Liver (tissue), 9 donors: Measurements from ENCODE around the gene TECTB. TPM values are rescaled to one million over a fixed set of nuclear protein-coding genes. Genes with fewer than 3 reads are reported as not detected.
A peak's percentile ranks its signal among the peaks of the same experiment; 100 is the strongest.

ENCODE experiments used
- DNase-seq: peaks from one replicate; pipeline ENCODE4 v3.0.0-alpha.2; 2017; ENCODE audit warnings: low spot score
- H3K27ac ChIP-seq, 2 donors: one replicate each; pipeline ENCODE4 v1.7.0; 2013; ENCODE audit warnings: inconsistent platforms in 2 of 2, low read length in 2 of 2, control low read depth in 1 of 2, low read depth in 1 of 2, mild to moderate bottlenecking in 1 of 2
- H3K27me3 ChIP-seq, 4 donors: one replicate each; pipeline versions ENCODE4 v1.6.1 to v1.7.0; 2013; ENCODE audit warnings: low read length in 3 of 4, inconsistent platforms in 1 of 4, mild to moderate bottlenecking in 1 of 4, moderate library complexity in 1 of 4; ENCODE audit not compliant: control insufficient read depth in 4 of 4, insufficient read depth in 4 of 4
- H3K36me3 ChIP-seq, 4 donors: one replicate each; pipeline versions ENCODE4 v1.6.1 to v1.7.0; 2013; ENCODE audit warnings: low read length in 3 of 4, mild to moderate bottlenecking in 3 of 4, low read depth in 1 of 4, moderate library complexity in 1 of 4; ENCODE audit not compliant: control insufficient read depth in 4 of 4, insufficient read depth in 3 of 4
- H3K4me1 ChIP-seq, 4 donors: one replicate each; pipeline versions ENCODE4 v1.6.1 to v1.7.0; 2013; ENCODE audit warnings: low read length in 3 of 4, mild to moderate bottlenecking in 3 of 4, moderate library complexity in 1 of 4; ENCODE audit not compliant: control insufficient read depth in 4 of 4, insufficient read depth in 4 of 4
- H3K4me3 ChIP-seq, 3 donors: one replicate each; pipeline versions ENCODE4 v1.6.1 to v1.7.0; 2013; ENCODE audit warnings: low read length in 3 of 3, control low read depth in 1 of 3, low read depth in 1 of 3, mild to moderate bottlenecking in 1 of 3
- H3K9ac ChIP-seq, 2 donors: one replicate each; pipeline ENCODE4 v1.7.0; 2013; ENCODE audit warnings: low read length in 2 of 2, mild to moderate bottlenecking in 2 of 2, moderate library complexity in 2 of 2, control low read depth in 1 of 2, low read depth in 1 of 2
- H3K9me3 ChIP-seq, 4 donors: one replicate each; pipeline versions ENCODE4 v1.6.1 to v1.7.0; 2013; ENCODE audit warnings: low read length in 3 of 4; ENCODE audit not compliant: control insufficient read depth in 4 of 4
- EGR1 ChIP-seq, 2 donors: IDR thresholded peaks; 2 replicates each; pipeline ENCODE4 v1.6.1; 2016 to 2018; ENCODE audit warnings: antibody characterized with exemption in 2 of 2, low read depth in 2 of 2
- FOXA1 ChIP-seq: IDR thresholded peaks from 2 replicates; pipeline ENCODE4 v1.6.1; 2016; ENCODE audit warnings: antibody characterized with exemption
- FOXA2 ChIP-seq: IDR thresholded peaks from 2 replicates; pipeline ENCODE4 v1.6.1; 2016; ENCODE audit warnings: antibody characterized with exemption
- GABPA ChIP-seq, 2 donors: IDR thresholded peaks in 1 of 2; conservative IDR thresholded peaks in 1 of 2; 2 replicates each; pipeline ENCODE4 v1.6.1; 2016; ENCODE audit warnings: antibody characterized with exemption in 2 of 2, mild to moderate bottlenecking in 1 of 2, moderate library complexity in 1 of 2
- HNF4A ChIP-seq, 2 donors: conservative IDR thresholded peaks; 2 replicates each; pipeline ENCODE4 v1.6.1; 2016; ENCODE audit warnings: antibody characterized with exemption in 2 of 2, mild to moderate bottlenecking in 2 of 2
- HNF4G ChIP-seq: IDR thresholded peaks from 2 replicates; pipeline ENCODE4 v1.6.1; 2016; ENCODE audit warnings: antibody characterized with exemption
- JUND ChIP-seq, 2 donors: IDR thresholded peaks; 2 replicates each; pipeline ENCODE4 v1.6.1; 2016; ENCODE audit warnings: antibody characterized with exemption in 2 of 2
- RAD21 ChIP-seq, 2 donors: IDR thresholded peaks; 2 replicates each; pipeline ENCODE4 v1.6.1; 2016; ENCODE audit warnings: antibody characterized with exemption in 2 of 2, mild to moderate bottlenecking in 2 of 2
- RXRA ChIP-seq, 2 donors: IDR thresholded peaks; 2 replicates each; pipeline ENCODE4 v1.6.1; 2017 to 2018; ENCODE audit warnings: antibody characterized with exemption in 2 of 2, mild to moderate bottlenecking in 1 of 2
- SP1 ChIP-seq: IDR thresholded peaks from 2 replicates; pipeline ENCODE4 v1.6.1; 2018; ENCODE audit warnings: antibody characterized with exemption, mild to moderate bottlenecking
- TAF1 ChIP-seq: conservative IDR thresholded peaks from 2 replicates; pipeline ENCODE4 v1.6.1; 2016; ENCODE audit warnings: antibody characterized with exemption, mild to moderate bottlenecking
- YY1 ChIP-seq: IDR thresholded peaks from 2 replicates; pipeline ENCODE4 v1.6.1; 2016; ENCODE audit warnings: antibody characterized with exemption, mild to moderate bottlenecking
- WGBS: extraction: QIAGEN DNeasy Blood & Tissue Kit; methylation state at CpG from one replicate; pipeline ENCODE4 v1.1.7; 2013; 5-methylcytosine and 5-hydroxymethylcytosine counted together
- polyA plus RNA-seq, 2 donors: library from polyadenylated mRNA; stranded (reverse) in 1 of 2; unstranded in 1 of 2; fragments of 200-250 nt in 1 of 2; fragments of >200 nt in 1 of 2; fragmentation: Nextera tagmentation in 1 of 2; extraction: Ambion mirVana in 1 of 2; gene quantifications; one replicate each; pipeline versions ENCODE4 v1.2.1 to v1.2.3, GENCODE V29; 2013 to 2015
- total RNA-seq, 2 donors: library from RNA; depleted of rRNA; stranded (reverse); fragments of >200 nt; gene quantifications; one replicate each; pipeline ENCODE4 v1.2.3, GENCODE V29; 2014
- TF ChIP-seq, protein P1 (sequence below): IDR thresholded peaks from 2 replicates; pipeline ENCODE4 v1.6.1; 2016; ENCODE audit warnings: antibody characterized with exemption, mild to moderate bottlenecking
- TF ChIP-seq, protein P2 (sequence below): IDR thresholded peaks from 2 replicates; pipeline ENCODE4 v1.6.1; 2016; ENCODE audit warnings: antibody characterized with exemption
- TF ChIP-seq, protein P3 (sequence below): IDR thresholded peaks from 2 replicates; pipeline ENCODE4 v1.6.1; 2016; ENCODE audit warnings: antibody characterized with exemption
- TF ChIP-seq, protein P4 (sequence below): IDR thresholded peaks from 2 replicates; pipeline ENCODE4 v1.6.1; 2016; ENCODE audit warnings: antibody characterized with exemption
- TF ChIP-seq, protein P5 (sequence below): fragments of 150-350 bp; IDR thresholded peaks from 2 replicates; pipeline ENCODE4 v1.5.1; 2017; ENCODE audit warnings: improper control_type of control experiment, low read depth, low read length; ENCODE audit not compliant: missing input control
- donor health status: healthy.
- donor health status: healthy.
- donor health status: healthy.
- donor health status: healthy.
- donor health status: healthy.

Gene TECTB
- total and polyA plus RNA-seq, 4 donors = 0.05 to 0.44 (median 0.08) TPM

DNA sequence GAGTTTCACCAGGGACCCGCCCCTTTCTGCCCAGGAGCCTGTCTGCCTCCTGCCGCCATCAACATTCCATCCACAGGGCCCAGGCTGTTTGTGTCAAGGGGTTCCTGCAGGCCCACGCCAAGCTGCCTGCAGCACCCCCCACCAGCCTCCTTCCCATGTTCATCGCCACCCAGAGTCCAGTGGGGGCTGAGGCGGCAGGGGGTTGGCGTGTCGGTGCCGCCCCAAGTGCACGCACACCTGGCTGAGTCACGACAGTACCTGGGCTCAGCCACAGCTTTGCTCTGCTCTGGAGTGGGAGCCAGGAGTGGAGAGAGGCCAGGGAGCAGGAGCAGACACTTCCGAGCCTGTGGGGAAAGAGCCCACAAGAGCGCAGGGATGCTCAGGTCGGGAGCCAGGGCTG lies 42.8 kb upstream of the TECTB start:
- DNase-seq = no peak
- no peak overlapping the region for H3K9ac ChIP-seq
- no peaks in the 10 kb centered on the region for H3K36me3 ChIP-seq
- TF ChIP-seq YY1 (no peak), FOXA2 (no peak), EGR1 (IDR thresholded peaks at IDR 0.05; ENCODE audit: low read depth in 2 of 2) (no peak)
- WGBS = 97% methylated on average over 13 of the region's 13 CpGs
- peaks cover 0 to 9% (median 3%) of the 10 kb centered on the region in 4 donors for H3K9me3 ChIP-seq
- no peaks in the 10 kb centered on the region for H3K27me3 ChIP-seq
- H3K4me1 ChIP-seq = peaks cover 1 to 37% (median 11%) of the 10 kb centered on the region in 4 donors
- no peak overlapping the region for H3K27ac ChIP-seq
- no peak overlapping the region for H3K4me3 ChIP-seq

DNA sequence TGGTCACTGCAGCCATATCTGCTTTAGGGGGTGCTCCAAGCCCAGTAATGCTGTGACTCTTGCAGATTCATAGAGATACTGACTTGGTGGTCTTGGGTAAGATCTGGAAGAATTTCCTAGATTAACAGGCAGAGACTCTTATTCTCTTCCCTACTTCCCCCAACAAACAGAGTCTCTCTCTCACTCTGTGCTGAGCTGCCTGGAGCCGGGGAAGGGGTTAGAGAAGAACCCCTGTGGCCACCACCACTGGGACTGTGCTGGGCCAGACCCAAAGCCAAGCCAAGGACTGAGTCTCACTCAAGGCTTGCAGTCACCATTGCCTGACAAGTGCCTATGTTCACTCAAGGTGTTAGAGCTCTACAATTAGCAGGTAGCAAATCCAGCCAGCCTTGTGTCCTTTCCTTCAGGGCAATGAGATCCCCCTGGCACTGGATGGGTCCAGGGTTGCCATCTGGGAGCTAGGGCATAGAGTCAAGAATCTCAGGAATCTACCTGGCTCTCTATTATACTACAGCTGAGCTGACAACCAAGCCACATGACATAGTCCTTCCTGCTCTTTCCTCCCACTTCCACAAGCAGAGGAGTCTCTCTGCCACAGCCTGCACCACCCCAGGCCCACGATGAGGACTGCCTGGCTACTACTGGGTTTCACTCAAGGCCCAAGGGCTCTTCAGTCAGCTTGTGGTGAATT lies 41.4 kb upstream of the TECTB start:
- Histone ChIP-seq H3K36me3 (no peaks in the 10 kb centered on the region), H3K27ac (no peak overlapping the region), H3K4me3 (no peak overlapping the region), H3K4me1 (peaks cover 1 to 42% (median 11%) of the 10 kb centered on the region in 4 donors), H3K27me3 (no peaks in the 10 kb centered on the region), H3K9me3 (peaks cover 0 to 9% (median 3%) of the 10 kb centered on the region in 4 donors), H3K9ac (no peak overlapping the region)
- 84% methylated on average over 2 of the region's 2 CpGs for WGBS
- no peak for TF ChIP-seq YY1
- TF ChIP-seq, protein P1, sequence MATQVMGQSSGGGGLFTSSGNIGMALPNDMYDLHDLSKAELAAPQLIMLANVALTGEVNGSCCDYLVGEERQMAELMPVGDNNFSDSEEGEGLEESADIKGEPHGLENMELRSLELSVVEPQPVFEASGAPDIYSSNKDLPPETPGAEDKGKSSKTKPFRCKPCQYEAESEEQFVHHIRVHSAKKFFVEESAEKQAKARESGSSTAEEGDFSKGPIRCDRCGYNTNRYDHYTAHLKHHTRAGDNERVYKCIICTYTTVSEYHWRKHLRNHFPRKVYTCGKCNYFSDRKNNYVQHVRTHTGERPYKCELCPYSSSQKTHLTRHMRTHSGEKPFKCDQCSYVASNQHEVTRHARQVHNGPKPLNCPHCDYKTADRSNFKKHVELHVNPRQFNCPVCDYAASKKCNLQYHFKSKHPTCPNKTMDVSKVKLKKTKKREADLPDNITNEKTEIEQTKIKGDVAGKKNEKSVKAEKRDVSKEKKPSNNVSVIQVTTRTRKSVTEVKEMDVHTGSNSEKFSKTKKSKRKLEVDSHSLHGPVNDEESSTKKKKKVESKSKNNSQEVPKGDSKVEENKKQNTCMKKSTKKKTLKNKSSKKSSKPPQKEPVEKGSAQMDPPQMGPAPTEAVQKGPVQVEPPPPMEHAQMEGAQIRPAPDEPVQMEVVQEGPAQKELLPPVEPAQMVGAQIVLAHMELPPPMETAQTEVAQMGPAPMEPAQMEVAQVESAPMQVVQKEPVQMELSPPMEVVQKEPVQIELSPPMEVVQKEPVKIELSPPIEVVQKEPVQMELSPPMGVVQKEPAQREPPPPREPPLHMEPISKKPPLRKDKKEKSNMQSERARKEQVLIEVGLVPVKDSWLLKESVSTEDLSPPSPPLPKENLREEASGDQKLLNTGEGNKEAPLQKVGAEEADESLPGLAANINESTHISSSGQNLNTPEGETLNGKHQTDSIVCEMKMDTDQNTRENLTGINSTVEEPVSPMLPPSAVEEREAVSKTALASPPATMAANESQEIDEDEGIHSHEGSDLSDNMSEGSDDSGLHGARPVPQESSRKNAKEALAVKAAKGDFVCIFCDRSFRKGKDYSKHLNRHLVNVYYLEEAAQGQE = no peak
- TF ChIP-seq RXRA (IDR thresholded peaks at IDR 0.05) = no peak
- TF ChIP-seq, protein P2, sequence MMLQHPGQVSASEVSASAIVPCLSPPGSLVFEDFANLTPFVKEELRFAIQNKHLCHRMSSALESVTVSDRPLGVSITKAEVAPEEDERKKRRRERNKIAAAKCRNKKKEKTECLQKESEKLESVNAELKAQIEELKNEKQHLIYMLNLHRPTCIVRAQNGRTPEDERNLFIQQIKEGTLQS = no peak
- no peak for TF ChIP-seq HNF4A (conservative IDR thresholded peaks at IDR 0.05)
- TF ChIP-seq, protein P3, sequence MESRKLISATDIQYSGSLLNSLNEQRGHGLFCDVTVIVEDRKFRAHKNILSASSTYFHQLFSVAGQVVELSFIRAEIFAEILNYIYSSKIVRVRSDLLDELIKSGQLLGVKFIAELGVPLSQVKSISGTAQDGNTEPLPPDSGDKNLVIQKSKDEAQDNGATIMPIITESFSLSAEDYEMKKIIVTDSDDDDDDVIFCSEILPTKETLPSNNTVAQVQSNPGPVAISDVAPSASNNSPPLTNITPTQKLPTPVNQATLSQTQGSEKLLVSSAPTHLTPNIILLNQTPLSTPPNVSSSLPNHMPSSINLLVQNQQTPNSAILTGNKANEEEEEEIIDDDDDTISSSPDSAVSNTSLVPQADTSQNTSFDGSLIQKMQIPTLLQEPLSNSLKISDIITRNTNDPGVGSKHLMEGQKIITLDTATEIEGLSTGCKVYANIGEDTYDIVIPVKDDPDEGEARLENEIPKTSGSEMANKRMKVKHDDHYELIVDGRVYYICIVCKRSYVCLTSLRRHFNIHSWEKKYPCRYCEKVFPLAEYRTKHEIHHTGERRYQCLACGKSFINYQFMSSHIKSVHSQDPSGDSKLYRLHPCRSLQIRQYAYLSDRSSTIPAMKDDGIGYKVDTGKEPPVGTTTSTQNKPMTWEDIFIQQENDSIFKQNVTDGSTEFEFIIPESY = no peak
- no peak for TF ChIP-seq RAD21 (IDR thresholded peaks at IDR 0.05)
- TF ChIP-seq FOXA2 = no peak
- DNase-seq = no peak

DNA sequence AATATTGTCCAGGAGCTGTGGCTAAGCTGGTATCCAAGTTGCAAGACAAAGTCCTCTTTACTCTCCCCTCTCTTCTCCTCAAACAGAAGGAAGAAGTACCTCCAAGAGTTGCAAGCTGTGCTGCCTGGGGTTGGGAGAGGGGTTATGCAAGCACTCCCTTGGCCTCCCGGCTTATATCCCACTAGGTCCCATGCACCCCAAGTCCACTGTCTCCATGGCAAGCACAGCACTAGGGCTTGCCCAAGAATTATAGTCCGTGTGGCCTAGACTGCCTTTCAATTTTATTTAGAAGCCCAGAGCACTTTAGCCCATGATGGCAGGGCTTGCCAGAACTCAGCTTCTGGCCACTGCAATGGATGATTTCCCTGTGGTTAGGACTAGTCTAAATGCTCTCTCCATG lies 40.4 kb upstream of the TECTB start:
- 73% methylated on average over 2 of the region's 2 CpGs for WGBS
- no peak for DNase-seq
- no peak overlapping the region for H3K9ac ChIP-seq
- H3K9me3 ChIP-seq = peaks cover 0 to 9% (median 3%) of the 10 kb centered on the region in 4 donors
- no peaks in the 10 kb centered on the region for H3K27me3 ChIP-seq
- no peaks in the 10 kb centered on the region for H3K36me3 ChIP-seq
- peak overlapping the region; percentile 63 to 67 for H3K27ac ChIP-seq
- H3K4me1 ChIP-seq = peaks cover 1 to 42% (median 11%) of the 10 kb centered on the region in 4 donors
- no peak overlapping the region for H3K4me3 ChIP-seq
- TF ChIP-seq, protein P4, sequence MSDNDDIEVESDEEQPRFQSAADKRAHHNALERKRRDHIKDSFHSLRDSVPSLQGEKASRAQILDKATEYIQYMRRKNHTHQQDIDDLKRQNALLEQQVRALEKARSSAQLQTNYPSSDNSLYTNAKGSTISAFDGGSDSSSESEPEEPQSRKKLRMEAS = no peak
- TF ChIP-seq FOXA1 = no peak
- TF ChIP-seq HNF4A (conservative IDR thresholded peaks at IDR 0.05) = no peak
- no peak for TF ChIP-seq TAF1
- TF ChIP-seq, protein P2 = no peak
- no peak for TF ChIP-seq SP1
- no peak for TF ChIP-seq FOXA2
- TF ChIP-seq GABPA (IDR thresholded peaks at IDR 0.05 in 1 of 2, conservative IDR thresholded peaks at IDR 0.05 in 1 of 2) = no peak
- no peak for TF ChIP-seq YY1
- TF ChIP-seq JUND (IDR thresholded peaks at IDR 0.05) = no peak
- TF ChIP-seq HNF4G = no peak
- TF ChIP-seq RXRA (IDR thresholded peaks at IDR 0.05) = no peak
- TF ChIP-seq, protein P5, sequence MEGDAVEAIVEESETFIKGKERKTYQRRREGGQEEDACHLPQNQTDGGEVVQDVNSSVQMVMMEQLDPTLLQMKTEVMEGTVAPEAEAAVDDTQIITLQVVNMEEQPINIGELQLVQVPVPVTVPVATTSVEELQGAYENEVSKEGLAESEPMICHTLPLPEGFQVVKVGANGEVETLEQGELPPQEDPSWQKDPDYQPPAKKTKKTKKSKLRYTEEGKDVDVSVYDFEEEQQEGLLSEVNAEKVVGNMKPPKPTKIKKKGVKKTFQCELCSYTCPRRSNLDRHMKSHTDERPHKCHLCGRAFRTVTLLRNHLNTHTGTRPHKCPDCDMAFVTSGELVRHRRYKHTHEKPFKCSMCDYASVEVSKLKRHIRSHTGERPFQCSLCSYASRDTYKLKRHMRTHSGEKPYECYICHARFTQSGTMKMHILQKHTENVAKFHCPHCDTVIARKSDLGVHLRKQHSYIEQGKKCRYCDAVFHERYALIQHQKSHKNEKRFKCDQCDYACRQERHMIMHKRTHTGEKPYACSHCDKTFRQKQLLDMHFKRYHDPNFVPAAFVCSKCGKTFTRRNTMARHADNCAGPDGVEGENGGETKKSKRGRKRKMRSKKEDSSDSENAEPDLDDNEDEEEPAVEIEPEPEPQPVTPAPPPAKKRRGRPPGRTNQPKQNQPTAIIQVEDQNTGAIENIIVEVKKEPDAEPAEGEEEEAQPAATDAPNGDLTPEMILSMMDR = no peak
